Measurements from ENCODE around the gene SOX11.

DNA sequence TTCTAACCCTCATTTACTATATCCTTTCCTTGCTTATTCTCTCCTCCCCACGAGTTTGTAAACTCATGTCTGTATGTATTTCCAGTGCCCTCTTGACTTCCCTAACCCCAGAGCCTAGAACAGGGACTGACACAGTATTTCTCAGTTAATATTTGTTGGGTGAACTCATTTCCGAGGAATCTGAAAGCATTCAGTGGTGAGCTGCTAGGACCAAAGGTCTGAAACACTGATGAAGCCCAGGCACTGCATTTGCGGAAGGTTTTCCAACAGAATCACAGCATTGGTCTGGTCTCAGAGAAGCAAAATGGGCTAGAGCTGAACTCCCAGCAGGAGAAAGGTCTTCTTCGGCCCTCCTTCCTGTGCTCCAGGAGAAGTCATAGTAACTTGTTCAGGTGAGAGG lies 56.8 kb downstream of the SOX11 start:
- TF ChIP-seq, protein P1, sequence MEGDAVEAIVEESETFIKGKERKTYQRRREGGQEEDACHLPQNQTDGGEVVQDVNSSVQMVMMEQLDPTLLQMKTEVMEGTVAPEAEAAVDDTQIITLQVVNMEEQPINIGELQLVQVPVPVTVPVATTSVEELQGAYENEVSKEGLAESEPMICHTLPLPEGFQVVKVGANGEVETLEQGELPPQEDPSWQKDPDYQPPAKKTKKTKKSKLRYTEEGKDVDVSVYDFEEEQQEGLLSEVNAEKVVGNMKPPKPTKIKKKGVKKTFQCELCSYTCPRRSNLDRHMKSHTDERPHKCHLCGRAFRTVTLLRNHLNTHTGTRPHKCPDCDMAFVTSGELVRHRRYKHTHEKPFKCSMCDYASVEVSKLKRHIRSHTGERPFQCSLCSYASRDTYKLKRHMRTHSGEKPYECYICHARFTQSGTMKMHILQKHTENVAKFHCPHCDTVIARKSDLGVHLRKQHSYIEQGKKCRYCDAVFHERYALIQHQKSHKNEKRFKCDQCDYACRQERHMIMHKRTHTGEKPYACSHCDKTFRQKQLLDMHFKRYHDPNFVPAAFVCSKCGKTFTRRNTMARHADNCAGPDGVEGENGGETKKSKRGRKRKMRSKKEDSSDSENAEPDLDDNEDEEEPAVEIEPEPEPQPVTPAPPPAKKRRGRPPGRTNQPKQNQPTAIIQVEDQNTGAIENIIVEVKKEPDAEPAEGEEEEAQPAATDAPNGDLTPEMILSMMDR (IDR thresholded peaks at IDR 0.05; ENCODE audit: insufficient read depth, low read length, poor library complexity, severe bottlenecking) = no peak
- TF ChIP-seq EZH2phosphoT487 (conservative IDR thresholded peaks at IDR 0.05; ENCODE audit: low read length) = no peak
